Common myeloid progenitor, CD34-positive (primary cell): ENCODE measurements around the gene PPP1R11.
A peak's percentile ranks its signal among the peaks of the same experiment; 100 is the strongest.

ENCODE experiments used
- CTCF ChIA-PET: fragments of 350-600 bp; sonication (Branson Sonifier 250); formaldehyde crosslinking; loops from one replicate; lab custom pipeline; 2021; ENCODE audit warnings: antibody characterized with exemption; lab: Charles Lee
- POLR2A ChIA-PET: fragments of 350-600 bp; sonication (Branson Sonifier 250); formaldehyde crosslinking; loops from one replicate; lab custom pipeline; 2021; ENCODE audit warnings: antibody characterized with exemption; lab: Charles Lee
- DNase-seq, 3 donors: peaks; one replicate each; pipeline versions ENCODE4 v3.0.0 to v3.0.0-alpha.2; 2013
- H3K27ac ChIP-seq, 2 experiments: 1 replicate in 1 of 2; 2 replicates in 1 of 2; pipeline ENCODE4 v1.7.0; 2013; ENCODE audit warnings: inconsistent platforms in 2 of 2, low read length in 2 of 2, mild to moderate bottlenecking in 2 of 2, low read depth in 1 of 2, moderate library complexity in 1 of 2; ENCODE audit not compliant: severe bottlenecking in 2 of 2, insufficient read depth in 1 of 2, poor library complexity in 1 of 2
- H3K27me3 ChIP-seq, 5 experiments: replicated peaks in 2 of 5; 1 replicate in 3 of 5; 2 replicates in 2 of 5; pipeline versions ENCODE4 v1.6.1 to v1.7.0; 2013; ENCODE audit warnings: low read length in 4 of 5, mild to moderate bottlenecking in 2 of 5, moderate library complexity in 2 of 5, inconsistent platforms in 1 of 5; ENCODE audit not compliant: insufficient read depth in 5 of 5, control insufficient read depth in 4 of 5
- H3K36me3 ChIP-seq, 4 experiments: 1 replicate in 2 of 4; 2 replicates in 2 of 4; pipeline versions ENCODE4 v1.6.1 to v1.7.0; 2013; ENCODE audit warnings: low read length in 3 of 4, control low read depth in 1 of 4, mild to moderate bottlenecking in 1 of 4; ENCODE audit not compliant: control insufficient read depth in 4 of 4, insufficient read depth in 4 of 4
- H3K4me1 ChIP-seq, 4 experiments: 1 replicate in 3 of 4; 2 replicates in 1 of 4; pipeline versions ENCODE4 v1.6.1 to v1.7.1; 2013; ENCODE audit warnings: low read length in 3 of 4, mild to moderate bottlenecking in 3 of 4, control low read depth in 1 of 4, inconsistent platforms in 1 of 4, moderate library complexity in 1 of 4; ENCODE audit not compliant: control insufficient read depth in 4 of 4, insufficient read depth in 4 of 4; ENCODE audit errors: control extremely low read depth in 1 of 4
- H3K4me3 ChIP-seq, 7 experiments: 1 replicate in 4 of 7; 2 replicates in 3 of 7; pipeline versions ENCODE4 v1.5.1 to v1.7.0; 2013; ENCODE audit warnings: mild to moderate bottlenecking in 7 of 7, low read length in 6 of 7, moderate library complexity in 6 of 7, inconsistent platforms in 2 of 7, low read depth in 2 of 7, control low read depth in 1 of 7; ENCODE audit not compliant: insufficient read depth in 4 of 7, control insufficient read depth in 1 of 7; ENCODE audit errors: extremely low read depth in 1 of 7
- H3K9me3 ChIP-seq, 5 experiments: 1 replicate in 4 of 5; 2 replicates in 1 of 5; pipeline versions ENCODE4 v1.6.1 to v1.7.1; 2013; ENCODE audit warnings: low read length in 4 of 5, mild to moderate bottlenecking in 2 of 5, inconsistent platforms in 1 of 5, low read depth in 1 of 5, moderate library complexity in 1 of 5; ENCODE audit not compliant: control insufficient read depth in 4 of 5, insufficient read depth in 2 of 5; ENCODE audit errors: control extremely low read depth in 1 of 5
- WGBS: methylation state at CpG from one replicate; pipeline ENCODE4 v1.1.5; 2013; ENCODE audit not compliant: insufficient coverage; 5-methylcytosine and 5-hydroxymethylcytosine counted together

PPP1R11 gene

GRCh38 chr6:30061092-30061857 is 5.7 kb upstream of the PPP1R11 start, which contains the start of gene POLR1H:
TSS of gene POLR1H (plus strand) at chr6:30061265. CDS start at chr6:30061525, 260 bp downstream.
- Histone ChIP-seq H3K27me3 (no peaks in the 10 kb centered on the region), H3K4me3 (peak within 1 kb of the TSS; percentile 74 to 100 (median 95)), H3K9me3 (no peaks in the 10 kb centered on the region), H3K27ac (peak within 1 kb of the TSS; percentile 86 to 97), H3K36me3 (peaks cover 8 to 32% (median 19%) of the 10 kb centered on the region in 4 experiments), H3K4me1 (peaks cover 18 to 36% (median 28%) of the 10 kb centered on the region in 4 experiments)
- under 1% methylated on average over 46 of the region's 48 CpGs for WGBS
- CTCF ChIA-PET: interaction anchor here (1.0 to 2.7 kb wide), 2 partner anchors 9 to 10 kb away, joined by 8 to 9 read pairs; no protein-coding TSS in a partner anchor
- POLR2A ChIA-PET: interaction anchor here (0.6 to 1.5 kb wide), 4 partner anchors 9 to 152 kb away, joined by 3 read pairs; partner anchors contain the start of gene TRIM26
- peak; percentile 94 to 95 (median 95) for DNase-seq

- Histone ChIP-seq H3K9me3 (no peaks in the 10 kb centered on the region), H3K4me1 (peaks cover 18 to 40% (median 31%) of the 10 kb centered on the region in 4 experiments), H3K27me3 (no peaks in the 10 kb centered on the region), H3K36me3 (peaks cover 5 to 28% (median 18%) of the 10 kb centered on the region in 4 experiments), H3K27ac (peak overlapping the region; percentile 86 to 97), H3K4me3 (peak overlapping the region; percentile 74 to 100 (median 95))
- 64% methylated on average over 6 of the region's 13 CpGs for WGBS
- peak in 1 of 3 donors; percentile 50 for DNase-seq
- POLR2A ChIA-PET: interaction anchor here (1.5 kb wide), 1 partner anchor 9 kb away, joined by 3 read pairs; no protein-coding TSS in a partner anchor
- CTCF ChIA-PET: interaction anchor here (2.7 kb wide), 1 partner anchor 9 kb away, joined by 9 read pairs; no protein-coding TSS in a partner anchor
Observed at GRCh38 chr6:30061858-30062458, 5.0 kb upstream of the PPP1R11 start.

- ChIA-PET CTCF (interaction anchor here (0.6 kb wide), 1 partner anchor 413 kb away, joined by 3 read pairs; no protein-coding TSS in a partner anchor), POLR2A (no interaction called here)
- H3K27me3 ChIP-seq: no peaks in the 10 kb centered on the region
- peak overlapping the region in 1 of 2 experiments; percentile 97 for H3K27ac ChIP-seq
- peak overlapping the region in 5 of 7 experiments; percentile 93 to 100 (median 95) for H3K4me3 ChIP-seq
- peak in 2 of 3 donors; percentile 27 to 61 for DNase-seq
- H3K4me1 ChIP-seq: peaks cover 23 to 43% (median 33%) of the 10 kb centered on the region in 4 experiments
- WGBS: no CpG with 5 or more reads among the region's 7 CpGs
- H3K36me3 ChIP-seq: peaks cover 5 to 21% (median 16%) of the 10 kb centered on the region in 4 experiments
- H3K9me3 ChIP-seq: no peaks in the 10 kb centered on the region
Observed at GRCh38 chr6:30062471-30063178, 4.4 kb upstream of the PPP1R11 start.

- WGBS: no CpG with 5 or more reads among the region's 2 CpGs
- H3K9me3 ChIP-seq: no peaks in the 10 kb centered on the region
- peak overlapping the region in 1 of 2 experiments; percentile 29 for H3K27ac ChIP-seq
- peaks cover 27 to 49% (median 38%) of the 10 kb centered on the region in 4 experiments for H3K4me1 ChIP-seq
- no peak for DNase-seq
- H3K27me3 ChIP-seq: no peaks in the 10 kb centered on the region
- ChIA-PET POLR2A (no interaction called here), CTCF (interaction anchor here (0.6 kb wide), 1 partner anchor 414 kb away, joined by 3 read pairs; no protein-coding TSS in a partner anchor)
- no peak overlapping the region for H3K4me3 ChIP-seq
- peaks cover 5 to 15% (median 12%) of the 10 kb centered on the region in 4 experiments for H3K36me3 ChIP-seq
Observed at GRCh38 chr6:30063315-30063714, 3.7 kb upstream of the PPP1R11 start.

- ChIA-PET CTCF (interaction anchor here (0.8 to 1.0 kb wide), 3 partner anchors 26 to 77 kb away, joined by 3 read pairs; no protein-coding TSS in a partner anchor), POLR2A (no interaction called here)
- H3K27me3 ChIP-seq: peaks cover 0 to 12% (median 3%) of the 10 kb centered on the region in 5 experiments
- DNase-seq: no peak
- H3K27ac ChIP-seq: peak overlapping the region; percentile 9 to 97
- H3K4me1 ChIP-seq: peaks cover 19 to 39% (median 27%) of the 10 kb centered on the region in 4 experiments
- peaks cover 5 to 36% (median 26%) of the 10 kb centered on the region in 4 experiments for H3K36me3 ChIP-seq
- peak overlapping the region in 6 of 7 experiments; percentile 78 to 95 (median 90) for H3K4me3 ChIP-seq
- no peaks in the 10 kb centered on the region for H3K9me3 ChIP-seq
- WGBS: 22% methylated on average over 1 of the region's 4 CpGs
Observed at GRCh38 chr6:30066082-30066481, 916 bp upstream of the PPP1R11 start.

- Histone ChIP-seq H3K9me3 (no peaks in the 10 kb centered on the region), H3K36me3 (peaks cover 5 to 36% (median 26%) of the 10 kb centered on the region in 4 experiments), H3K4me1 (peaks cover 12 to 34% (median 24%) of the 10 kb centered on the region in 4 experiments), H3K27ac (peak overlapping the region; percentile 94 to 97), H3K27me3 (peaks cover 3 to 27% (median 13%) of the 10 kb centered on the region in 5 experiments), H3K4me3 (peak overlapping the region; percentile 67 to 95 (median 84))
- POLR2A ChIA-PET: interaction anchor here (1.1 kb wide), 1 partner anchor 31 kb away, joined by 4 read pairs; no protein-coding TSS in a partner anchor
- no peak for DNase-seq
- CTCF ChIA-PET: interaction anchor here (1.1 to 1.4 kb wide), 2 partner anchors 10 to 36 kb away, joined by 3 to 6 read pairs; no protein-coding TSS in a partner anchor
- WGBS: 0% methylated on average over 3 of the region's 8 CpGs
Observed at GRCh38 chr6:30067460-30068139, 602 bp downstream of the PPP1R11 start.
